Psoas muscle (tissue), 8 donors: ENCODE measurements around the gene KIRREL1. TPM values are rescaled to one million over a fixed set of nuclear protein-coding genes. Genes with fewer than 3 reads are reported as not detected.
A peak's percentile ranks its signal among the peaks of the same experiment; 100 is the strongest.

ENCODE experiments used
- ATAC-seq, 4 donors: fragments of 200-7000 bp; cut with Tn5 transposase; one replicate each; pipeline ENCODE4 v1.9.1; 2020; ENCODE audit warnings: moderate library complexity in 3 of 4, mild to moderate bottlenecking in 2 of 4
- DNase-seq, 2 donors: peaks; one replicate each; pipeline ENCODE4 v3.0.0-alpha.2; 2020
- H3K27ac ChIP-seq: fragments of 200-600 bp; one replicate; pipeline ENCODE4 v1.8.0; 2022
- H3K27me3 ChIP-seq, 3 donors: fragments of 200-600 bp in 1 of 3; one replicate each; pipeline versions ENCODE4 v1.6.1 to v1.8.0; 2013 to 2022; ENCODE audit warnings: low read length in 2 of 3, mild to moderate bottlenecking in 2 of 3, moderate library complexity in 1 of 3; ENCODE audit not compliant: insufficient read depth in 3 of 3
- H3K36me3 ChIP-seq, 2 donors: fragments of 200-600 bp in 1 of 2; one replicate each; pipeline versions ENCODE4 v1.6.1 to v1.8.0; 2013 to 2022; ENCODE audit warnings: low read depth in 1 of 2, mild to moderate bottlenecking in 1 of 2, moderate library complexity in 1 of 2; ENCODE audit not compliant: insufficient read depth in 1 of 2
- H3K4me1 ChIP-seq: fragments of 200-600 bp; one replicate; pipeline ENCODE4 v1.8.0; 2022
- H3K4me3 ChIP-seq: fragments of 200-600 bp; one replicate; pipeline ENCODE4 v1.8.0; 2022; ENCODE audit warnings: mild to moderate bottlenecking
- H3K9me3 ChIP-seq: fragments of 200-600 bp; one replicate; pipeline ENCODE4 v1.8.0; 2022
- CTCF ChIP-seq: fragments of 200-600 bp; IDR thresholded peaks from one replicate; pipeline ENCODE4 v1.8.0; 2022; ENCODE audit warnings: antibody characterized with exemption
- WGBS, 3 donors: extraction: QIAGEN DNeasy Blood & Tissue Kit; methylation state at CpG; one replicate each; pipeline versions ENCODE4 v1.1.6 to v1.1.7; 2013; 5-methylcytosine and 5-hydroxymethylcytosine counted together
- intact Hi-C, 2 donors: fragments of 100-400 bp; cut with DNase I; formaldehyde crosslinking; loops; one replicate each; pipeline versions ENCODE4 v1.11.0 to v1.14.2; 2022
- long read RNA-seq, 2 donors: library from polyadenylated mRNA; unstranded; transcript quantifications; one replicate each; pipeline ENCODE4 v2.0.0, GENCODE V29; 2021
- polyA plus RNA-seq, 3 donors: library from polyadenylated mRNA; stranded (reverse); fragments of 200-250 nt; gene quantifications; one replicate each; pipeline ENCODE4 v1.2.3, GENCODE V29; 2013
- total RNA-seq, 4 donors: library from RNA; stranded (reverse); fragmentation: NEBNext Ultra II Directional in 2 of 4; extraction: Animal tissue kit (Norgen Biotek cat#: 25700) in 2 of 4; gene quantifications; one replicate each; pipeline versions ENCODE4 v1.2.1 to v1.2.4, GENCODE V29; 2021 to 2023
- donor health status: healthy with polysubstance abuse.
- donor health status: DM: no; HTN: no; CAD: no; lungs with moderate emphysema.
- donor health status: Bipolar disorder and iron deficiency.
- donor health status: healthy.
- donor health status: DM: yes; HTN: yes; CAD: no.
- donor health status: DM: no; HTN: no; CAD: no.
- donor health status: DM: no; HTN: no; CAD: no.
- donor health status: DM: yes; HTN: yes; CAD: no.

Gene KIRREL1
- total RNA-seq = 1 to 10 TPM; 4.3 to 7.6 (median 6.4) TPM
- 1 to 10 TPM; 1.3 to 2.2 (median 1.8) TPM for polyA plus RNA-seq
- long read RNA-seq, donor 1, partial matches to known transcripts = 1 of 3 reads
- long read RNA-seq, donor 1, other reads (novel, unspliced or antisense) = 2 of 3 reads
- long read RNA-seq, donor 2, partial matches to known transcripts = 2 of 3 reads
- long read RNA-seq, donor 2, other reads (novel, unspliced or antisense) = 0 of 3 reads

- DNase-seq = peak; percentile 67 to 74
- ATAC-seq = peak; percentile 43 to 63 (median 49)
- Histone ChIP-seq H3K27ac (peak within 1 kb of the TSS; percentile 60), H3K9me3 (no peaks in the 10 kb centered on the region), H3K27me3 (peaks cover 0 to 42% (median 16%) of the 10 kb centered on the region in 3 donors), H3K4me1 (no peaks in the 10 kb centered on the region), H3K4me3 (peak within 1 kb of the TSS; percentile 77), H3K36me3 (no peaks in the 10 kb centered on the region)
- intact Hi-C loops = loop anchor here (2.0 to 5.0 kb wide), 3 partner anchors 13 to 131 kb away; no protein-coding TSS in a partner anchor
- no peak for TF ChIP-seq CTCF
- 0 to 2% (median 1%) methylated on average over 32 to 62 of the region's 62 CpGs for WGBS, 3 donors
These were observed at the start of gene KIRREL1 for GRCh38 chr1:157993147-157993917. TSS of gene KIRREL1 (plus strand) at chr1:157993645. CDS start at chr1:157993677, 32 bp downstream.

- ATAC-seq (no peak), DNase-seq (no peak)
- no peaks in the 10 kb centered on the region for H3K4me1 ChIP-seq
- no peak overlapping the region for H3K4me3 ChIP-seq
- no peaks in the 10 kb centered on the region for H3K9me3 ChIP-seq
- no peaks in the 10 kb centered on the region for H3K36me3 ChIP-seq
- no peak for TF ChIP-seq CTCF
- intact Hi-C loops = loop anchor here in 1 of 2 donors (5.0 kb wide), 1 partner anchor 362 kb away; no protein-coding TSS in a partner anchor
- no peak overlapping the region for H3K27ac ChIP-seq
- 74 to 77% (median 76%) methylated on average over 5 of the region's 5 CpGs for WGBS, 3 donors
- peaks cover 0 to 3% (median 0%) of the 10 kb centered on the region in 3 donors for H3K27me3 ChIP-seq
These were observed 48.7 kb upstream of the KIRREL1 start for GRCh38 chr1:157944663-157945280.

GRCh38 chr1:157948312-157949073, 45.0 kb upstream of the KIRREL1 start:
- H3K4me1 ChIP-seq = no peaks in the 10 kb centered on the region
- 26 to 46% (median 32%) methylated on average over 6 of the region's 6 CpGs for WGBS, 3 donors
- no peak for TF ChIP-seq CTCF
- ATAC-seq (no peak), DNase-seq (no peak)
- no peak overlapping the region for H3K4me3 ChIP-seq
- intact Hi-C loops = loop anchor here in 1 of 2 donors (5.0 kb wide), 1 partner anchor 366 kb away; no protein-coding TSS in a partner anchor
- H3K9me3 ChIP-seq = no peaks in the 10 kb centered on the region
- H3K27me3 ChIP-seq = no peaks in the 10 kb centered on the region
- no peaks in the 10 kb centered on the region for H3K36me3 ChIP-seq
- no peak overlapping the region for H3K27ac ChIP-seq

GRCh38 chr1:157949074-157949354, 44.4 kb upstream of the KIRREL1 start:
- Histone ChIP-seq H3K9me3 (no peaks in the 10 kb centered on the region), H3K4me1 (no peaks in the 10 kb centered on the region), H3K27ac (no peak overlapping the region), H3K4me3 (no peak overlapping the region), H3K27me3 (no peaks in the 10 kb centered on the region), H3K36me3 (no peaks in the 10 kb centered on the region)
- DNase-seq (no peak), ATAC-seq (no peak)
- TF ChIP-seq CTCF = no peak
- intact Hi-C loops = loop anchor here in 1 of 2 donors (5.0 kb wide), 1 partner anchor 367 kb away; no protein-coding TSS in a partner anchor
